ENCODE results near the gene CCNF.
"Not testable (repeated sequence)": the region's sequence is repeated elsewhere in the genome, so short reads cannot be mapped to it uniquely, and the experiment has no call there.

CCNF gene

DNA sequence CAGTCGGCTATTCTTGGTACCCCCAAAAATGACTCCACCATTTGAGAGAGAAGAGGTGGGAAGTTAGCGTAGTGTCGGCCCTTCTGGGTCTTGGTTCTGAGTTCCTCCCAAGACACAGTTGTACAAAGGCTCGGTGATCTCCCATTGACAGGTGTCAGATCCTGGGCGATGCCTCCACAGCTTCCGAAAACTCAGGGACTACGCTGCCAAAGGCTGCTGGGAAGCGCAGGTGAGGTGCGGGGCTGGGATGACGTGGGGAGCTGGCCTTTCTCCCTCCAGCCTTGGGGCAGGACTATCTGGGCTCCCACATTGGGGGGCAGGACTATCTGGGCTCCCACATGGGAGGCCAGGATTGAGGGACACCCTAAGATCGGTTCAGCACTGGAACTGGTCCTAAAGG is 10.4 kb downstream of the CCNF start:
- no peak for DNase-seq (ENCODE audit: low spot score)

DNA sequence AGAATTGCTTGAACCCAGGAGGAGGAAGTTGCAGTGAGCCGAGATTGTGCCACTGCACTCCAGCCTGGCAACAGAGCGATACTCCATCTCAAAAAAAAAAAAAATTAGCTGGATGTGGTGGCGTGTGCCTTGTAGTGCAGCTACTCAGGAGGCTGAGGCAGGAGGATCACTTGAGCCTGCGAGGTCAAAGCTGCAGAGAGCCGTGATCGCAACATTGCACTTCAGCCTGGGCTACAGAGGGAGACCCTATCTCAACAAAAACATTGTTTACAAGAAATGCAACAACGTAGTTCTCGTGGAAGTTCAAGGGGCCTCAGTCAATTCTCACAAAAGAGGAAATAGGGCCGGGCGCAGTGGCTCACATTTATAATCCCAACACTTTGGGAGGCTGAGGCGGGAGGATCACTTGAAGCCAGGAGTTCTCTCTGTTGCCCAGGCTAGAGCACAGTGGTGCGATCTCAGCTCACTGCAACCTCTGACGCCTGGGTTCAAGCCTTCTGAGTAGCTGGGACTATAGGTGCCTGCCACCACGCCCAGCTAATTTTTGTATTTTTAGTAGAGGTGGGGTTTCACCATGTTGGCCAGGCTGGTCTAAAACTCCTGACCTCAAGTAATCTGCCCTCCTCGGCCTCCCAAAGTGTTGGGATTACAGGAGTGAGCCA is 12.0 kb downstream of the CCNF start:
- H3K9ac ChIP-seq (ENCODE audit: low read depth, low read length, poor library complexity); H2BK5ac ChIP-seq (ENCODE audit: low read length); H3K27me3 ChIP-seq (ENCODE audit: control insufficient read depth in 3 of 3, insufficient read depth in 3 of 3, low read depth in 1 of 3, low read length in 3 of 3); H3K4me2 ChIP-seq (ENCODE audit: insufficient read depth, low read length, poor library complexity, severe bottlenecking); H3K4me1 ChIP-seq (ENCODE audit: control insufficient read depth in 2 of 2, insufficient read depth in 1 of 2, low read depth in 1 of 2, low read length in 2 of 2); H3K4me3 ChIP-seq (ENCODE audit: low read length in 2 of 2); H2AFZ ChIP-seq (ENCODE audit: low read length); H3K4ac ChIP-seq (ENCODE audit: low read length); H4K91ac ChIP-seq (ENCODE audit: low read depth, low read length, poor library complexity); H3K79me1 ChIP-seq (ENCODE audit: low read depth, low read length); H3K23ac ChIP-seq (ENCODE audit: low read depth, low read length, poor library complexity); H3K27ac ChIP-seq (replicated peaks; ENCODE audit: low read length); DNase-seq (ENCODE audit: low spot score); H3K9me3 ChIP-seq (replicated peaks in 1 of 2; ENCODE audit: control insufficient read depth in 2 of 2, insufficient read depth in 1 of 2, low read depth in 1 of 2, low read length in 2 of 2); H3K18ac ChIP-seq (ENCODE audit: low read length); H2AK5ac ChIP-seq (ENCODE audit: low read depth, low read length); H4K8ac ChIP-seq (ENCODE audit: low read depth, low read length); H2BK15ac ChIP-seq (ENCODE audit: low read length); H2BK12ac ChIP-seq (ENCODE audit: low read length); H3K14ac ChIP-seq (ENCODE audit: low read length); H2BK120ac ChIP-seq (ENCODE audit: low read depth, low read length): not testable (repeated sequence)
- no CpG with 5 or more reads among the region's 15 CpGs for WGBS, 2 donors (ENCODE audit: extremely low coverage in 2 of 2, insufficient read length in 2 of 2, insufficient replicate concordance in 1 of 2)
- peaks cover 55 to 79% of the 10 kb centered on the region in 2 donors for H3K36me3 ChIP-seq (replicated peaks in 1 of 2; ENCODE audit: control insufficient read depth in 2 of 2, insufficient read depth in 2 of 2, low read length in 2 of 2)

More for the DNA sequence above, 10.4 kb downstream of the CCNF start:
- Histone ChIP-seq H3K18ac (ENCODE audit: low read length) (no peak overlapping the region), H3K27me3 (ENCODE audit: control insufficient read depth in 3 of 3, insufficient read depth in 3 of 3, low read depth in 1 of 3, low read length in 3 of 3) (no peaks in the 10 kb centered on the region), H2BK5ac (ENCODE audit: low read length) (no peak overlapping the region), H2BK15ac (ENCODE audit: low read length) (no peak overlapping the region), H3K4me2 (ENCODE audit: insufficient read depth, low read length, poor library complexity, severe bottlenecking) (no peak overlapping the region), H3K4me3 (ENCODE audit: low read length in 2 of 2) (no peak overlapping the region), H3K27ac (replicated peaks; ENCODE audit: low read length) (no peak overlapping the region), H3K79me1 (ENCODE audit: low read depth, low read length) (peaks cover 2% of the 10 kb centered on the region), H2AK5ac (ENCODE audit: low read depth, low read length) (no peak overlapping the region), H3K4ac (ENCODE audit: low read length) (no peak overlapping the region), H3K36me3 (replicated peaks in 1 of 2; ENCODE audit: control insufficient read depth in 2 of 2, insufficient read depth in 2 of 2, low read length in 2 of 2) (peaks cover 49 to 77% of the 10 kb centered on the region in 2 donors), H2BK12ac (ENCODE audit: low read length) (no peak overlapping the region), H3K9me3 (replicated peaks in 1 of 2; ENCODE audit: control insufficient read depth in 2 of 2, insufficient read depth in 1 of 2, low read depth in 1 of 2, low read length in 2 of 2) (no peaks in the 10 kb centered on the region), H3K14ac (ENCODE audit: low read length) (no peak overlapping the region), H3K23ac (ENCODE audit: low read depth, low read length, poor library complexity) (no peak overlapping the region), H2AFZ (ENCODE audit: low read length) (no peak overlapping the region), H2BK120ac (ENCODE audit: low read depth, low read length) (no peak overlapping the region), H4K91ac (ENCODE audit: low read depth, low read length, poor library complexity) (no peak overlapping the region), H3K4me1 (ENCODE audit: control insufficient read depth in 2 of 2, insufficient read depth in 1 of 2, low read depth in 1 of 2, low read length in 2 of 2) (no peaks in the 10 kb centered on the region), H4K8ac (ENCODE audit: low read depth, low read length) (no peak overlapping the region), H3K9ac (ENCODE audit: low read depth, low read length, poor library complexity) (no peak overlapping the region)
- WGBS, 2 donors (ENCODE audit: extremely low coverage in 2 of 2, insufficient read length in 2 of 2, insufficient replicate concordance in 1 of 2), result no CpG with 5 or more reads among the region's 11 CpGs

DNA sequence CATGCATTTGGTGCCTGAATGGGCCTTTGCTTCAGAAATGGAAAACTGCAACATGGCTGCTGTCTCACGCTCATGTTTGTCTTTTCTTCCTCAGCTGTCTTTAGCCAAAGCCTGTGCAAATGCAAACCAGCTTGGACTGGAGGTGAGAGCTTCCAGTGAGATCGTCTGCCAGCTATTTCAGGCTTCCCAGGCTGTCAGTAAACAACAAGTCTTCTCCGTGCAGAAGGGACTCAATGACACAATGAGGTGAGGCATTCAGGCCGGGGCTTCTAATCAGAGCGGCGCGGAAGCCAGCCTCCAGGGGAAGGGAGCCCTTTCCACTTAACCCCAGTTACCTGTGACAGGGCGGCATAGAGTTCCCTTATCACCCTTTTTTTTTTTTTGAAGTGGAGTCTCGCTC is 14.3 kb downstream of the CCNF start:
- Histone ChIP-seq H3K9me3 (replicated peaks in 1 of 2; ENCODE audit: control insufficient read depth in 2 of 2, insufficient read depth in 1 of 2, low read depth in 1 of 2, low read length in 2 of 2) (no peaks in the 10 kb centered on the region), H3K36me3 (replicated peaks in 1 of 2; ENCODE audit: control insufficient read depth in 2 of 2, insufficient read depth in 2 of 2, low read length in 2 of 2) (peaks cover 51 to 77% of the 10 kb centered on the region in 2 donors), H3K4me1 (ENCODE audit: control insufficient read depth in 2 of 2, insufficient read depth in 1 of 2, low read depth in 1 of 2, low read length in 2 of 2) (no peaks in the 10 kb centered on the region), H2BK5ac (ENCODE audit: low read length) (no peak overlapping the region), H2BK120ac (ENCODE audit: low read depth, low read length) (no peak overlapping the region), H3K27ac (replicated peaks; ENCODE audit: low read length) (no peak overlapping the region), H3K23ac (ENCODE audit: low read depth, low read length, poor library complexity) (no peak overlapping the region), H3K4me2 (ENCODE audit: insufficient read depth, low read length, poor library complexity, severe bottlenecking) (no peak overlapping the region), H3K4ac (ENCODE audit: low read length) (no peak overlapping the region), H3K4me3 (ENCODE audit: low read length in 2 of 2) (no peak overlapping the region), H2AK5ac (ENCODE audit: low read depth, low read length) (no peak overlapping the region), H3K79me1 (ENCODE audit: low read depth, low read length) (peaks cover 7% of the 10 kb centered on the region), H3K9ac (ENCODE audit: low read depth, low read length, poor library complexity) (no peak overlapping the region), H4K8ac (ENCODE audit: low read depth, low read length) (no peak overlapping the region), H2AFZ (ENCODE audit: low read length) (no peak overlapping the region), H2BK15ac (ENCODE audit: low read length) (no peak overlapping the region), H3K18ac (ENCODE audit: low read length) (no peak overlapping the region), H2BK12ac (ENCODE audit: low read length) (no peak overlapping the region), H3K14ac (ENCODE audit: low read length) (no peak overlapping the region), H4K91ac (ENCODE audit: low read depth, low read length, poor library complexity) (no peak overlapping the region), H3K27me3 (ENCODE audit: control insufficient read depth in 3 of 3, insufficient read depth in 3 of 3, low read depth in 1 of 3, low read length in 3 of 3) (no peaks in the 10 kb centered on the region)
- WGBS, 2 donors (ENCODE audit: extremely low coverage in 2 of 2, insufficient read length in 2 of 2, insufficient replicate concordance in 1 of 2), result no CpG with 5 or more reads among the region's 9 CpGs
- no peak for DNase-seq (ENCODE audit: low spot score)

DNA sequence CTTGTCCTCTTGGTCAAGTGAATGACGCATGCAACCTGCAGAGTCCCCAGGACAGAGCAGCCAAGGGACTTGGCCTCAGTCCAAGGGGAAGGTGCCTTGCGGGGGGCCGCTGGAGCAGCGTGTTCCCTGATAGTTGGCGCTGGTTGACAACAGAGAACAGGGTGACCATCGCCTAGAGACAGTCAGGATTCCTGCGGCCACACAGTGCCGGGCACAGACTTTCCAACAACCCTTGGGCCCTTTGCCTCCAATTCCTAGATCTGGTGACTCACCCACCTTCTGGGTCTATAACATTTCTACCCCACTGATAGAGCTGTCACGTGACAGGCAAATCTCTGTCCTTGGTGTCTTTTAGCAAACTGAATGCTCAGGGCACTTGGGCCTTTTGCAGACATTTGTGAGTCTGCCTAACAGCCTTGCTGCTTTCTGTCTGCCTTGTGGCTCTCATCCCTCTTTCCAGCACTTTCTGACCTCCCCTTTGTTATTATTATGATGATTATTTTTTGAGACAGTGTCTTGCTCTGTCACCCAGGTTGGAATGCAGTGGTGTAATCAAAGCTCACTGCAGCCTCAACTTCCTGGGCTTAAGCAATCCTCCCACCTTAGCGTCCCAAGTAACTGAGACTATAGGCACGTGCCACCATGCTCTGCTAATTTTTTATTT is 18.8 kb downstream of the CCNF start:
- Histone ChIP-seq H3K79me1 (ENCODE audit: low read depth, low read length) (peaks cover 11% of the 10 kb centered on the region), H3K4me2 (ENCODE audit: insufficient read depth, low read length, poor library complexity, severe bottlenecking) (no peak overlapping the region), H3K9me3 (replicated peaks in 1 of 2; ENCODE audit: control insufficient read depth in 2 of 2, insufficient read depth in 1 of 2, low read depth in 1 of 2, low read length in 2 of 2) (no peaks in the 10 kb centered on the region), H3K4me1 (ENCODE audit: control insufficient read depth in 2 of 2, insufficient read depth in 1 of 2, low read depth in 1 of 2, low read length in 2 of 2) (no peaks in the 10 kb centered on the region), H3K9ac (ENCODE audit: low read depth, low read length, poor library complexity) (no peak overlapping the region), H4K91ac (ENCODE audit: low read depth, low read length, poor library complexity) (no peak overlapping the region), H2AFZ (ENCODE audit: low read length) (no peak overlapping the region), H2BK12ac (ENCODE audit: low read length) (no peak overlapping the region), H3K4ac (ENCODE audit: low read length) (no peak overlapping the region), H3K4me3 (ENCODE audit: low read length in 2 of 2) (no peak overlapping the region), H2BK120ac (ENCODE audit: low read depth, low read length) (no peak overlapping the region), H3K27me3 (ENCODE audit: control insufficient read depth in 3 of 3, insufficient read depth in 3 of 3, low read depth in 1 of 3, low read length in 3 of 3) (no peaks in the 10 kb centered on the region), H4K8ac (ENCODE audit: low read depth, low read length) (no peak overlapping the region), H3K18ac (ENCODE audit: low read length) (no peak overlapping the region), H2AK5ac (ENCODE audit: low read depth, low read length) (no peak overlapping the region), H3K36me3 (replicated peaks in 1 of 2; ENCODE audit: control insufficient read depth in 2 of 2, insufficient read depth in 2 of 2, low read length in 2 of 2) (peaks cover 69 to 90% of the 10 kb centered on the region in 2 donors), H2BK15ac (ENCODE audit: low read length) (no peak overlapping the region), H3K14ac (ENCODE audit: low read length) (no peak overlapping the region), H2BK5ac (ENCODE audit: low read length) (no peak overlapping the region), H3K27ac (replicated peaks; ENCODE audit: low read length) (no peak overlapping the region), H3K23ac (ENCODE audit: low read depth, low read length, poor library complexity) (peak overlapping the region; percentile 16)
- WGBS, 2 donors (ENCODE audit: extremely low coverage in 2 of 2, insufficient read length in 2 of 2, insufficient replicate concordance in 1 of 2), result no CpG with 5 or more reads among the region's 11 CpGs
- no peak for DNase-seq (ENCODE audit: low spot score)

All from neuronal stem cell (in vitro differentiated cells).